ENCODE results near the gene EP400. TPM values are rescaled to one million over a fixed set of nuclear protein-coding genes. Genes with fewer than 3 reads are reported as not detected.

The EP400 gene
- total RNA-seq, 1 donor from 2014 or later: 66.5 TPM

- peaks cover 3% of the 10 kb centered on the region for H3K4me1 Mint-ChIP-seq
- no peak overlapping the region for H3K27ac Mint-ChIP-seq
- DNase-seq: no peak
- H3K36me3 Mint-ChIP-seq (ENCODE audit: low read depth): peaks cover 46% of the 10 kb centered on the region
- intact Hi-C loops (cut with micrococcal nuclease): no loop called here
- no peaks in the 10 kb centered on the region for H3K27me3 Mint-ChIP-seq
- H3K4me3 Mint-ChIP-seq: no peak overlapping the region
- no peaks in the 10 kb centered on the region for H3K9me3 Mint-ChIP-seq
Measured at GRCh38 chr12:131987552-131987951, 37.8 kb downstream of the EP400 start.

- H3K9me3 Mint-ChIP-seq: no peaks in the 10 kb centered on the region
- H3K4me3 Mint-ChIP-seq: no peak overlapping the region
- DNase-seq: no peak
- intact Hi-C loops (cut with micrococcal nuclease): no loop called here
- no peaks in the 10 kb centered on the region for H3K27me3 Mint-ChIP-seq
- H3K36me3 Mint-ChIP-seq (ENCODE audit: low read depth): peaks cover 49% of the 10 kb centered on the region
- peaks cover 3% of the 10 kb centered on the region for H3K4me1 Mint-ChIP-seq
- no peak overlapping the region for H3K27ac Mint-ChIP-seq
Measured at GRCh38 chr12:131988054-131988796, 38.5 kb downstream of the EP400 start.

GRCh38 chr12:131989021-131989420, 39.3 kb downstream of the EP400 start:
- no peak overlapping the region for H3K27ac Mint-ChIP-seq
- DNase-seq: no peak
- H3K36me3 Mint-ChIP-seq (ENCODE audit: low read depth): peaks cover 52% of the 10 kb centered on the region

DNA sequence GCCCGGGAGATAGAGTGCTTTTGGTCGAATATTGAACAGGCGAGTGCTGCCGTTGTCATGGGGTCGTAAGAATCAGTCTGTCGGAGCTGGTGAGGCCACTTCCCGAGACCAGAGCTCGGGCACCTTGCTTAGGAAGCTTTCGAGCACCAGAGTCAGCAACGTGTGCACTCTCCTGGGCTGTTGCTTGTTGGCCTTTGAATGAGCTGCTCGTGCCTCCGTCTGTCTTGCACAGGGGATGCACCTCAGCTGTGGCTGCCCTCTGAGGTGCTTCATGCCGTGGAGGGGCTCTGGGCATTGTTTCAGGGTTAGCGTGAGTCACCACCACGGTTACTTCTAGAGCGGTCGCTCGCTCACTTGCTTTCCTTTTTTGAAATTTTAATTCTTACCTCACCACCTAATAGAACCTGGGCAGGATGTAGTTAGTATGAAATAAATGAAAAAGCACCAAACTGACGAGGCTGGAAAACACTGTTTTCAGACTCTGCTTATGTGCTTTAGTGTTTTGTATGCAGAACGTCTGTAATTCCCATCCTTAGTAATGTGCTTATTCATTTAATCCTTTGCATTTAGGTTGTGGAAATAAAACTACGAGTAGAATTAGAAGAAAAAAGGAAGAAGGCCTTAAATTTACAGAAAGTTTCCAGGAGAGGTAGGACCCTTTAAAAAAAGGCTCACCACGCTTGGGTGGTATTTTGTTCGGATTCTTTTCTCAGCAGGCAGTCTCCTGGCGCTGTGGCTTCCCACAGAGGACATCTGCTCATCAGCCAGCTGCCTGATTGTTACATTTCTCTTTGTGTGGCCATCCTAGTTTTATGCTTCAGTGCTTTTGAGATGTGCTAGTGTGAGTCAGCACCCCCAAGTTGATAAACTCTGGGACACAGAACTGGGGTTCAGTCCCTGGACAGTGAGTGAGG, 40.6 kb downstream of the EP400 start:
- DNase-seq: no peak
- no peak overlapping the region for H3K4me3 Mint-ChIP-seq
- peaks cover 3% of the 10 kb centered on the region for H3K4me1 Mint-ChIP-seq
- no peaks in the 10 kb centered on the region for H3K9me3 Mint-ChIP-seq
- H3K27me3 Mint-ChIP-seq: no peaks in the 10 kb centered on the region
- no peak overlapping the region for H3K27ac Mint-ChIP-seq
- H3K36me3 Mint-ChIP-seq (ENCODE audit: low read depth): peaks cover 61% of the 10 kb centered on the region
- intact Hi-C loops (cut with micrococcal nuclease): no loop called here

More at GRCh38 chr12:131989021-131989420, 39.3 kb downstream of the EP400 start:
- no peak overlapping the region for H3K4me3 Mint-ChIP-seq
- no peaks in the 10 kb centered on the region for H3K9me3 Mint-ChIP-seq
- intact Hi-C loops (cut with micrococcal nuclease): no loop called here
- H3K4me1 Mint-ChIP-seq: peaks cover 3% of the 10 kb centered on the region
- H3K27me3 Mint-ChIP-seq: no peaks in the 10 kb centered on the region

DNA sequence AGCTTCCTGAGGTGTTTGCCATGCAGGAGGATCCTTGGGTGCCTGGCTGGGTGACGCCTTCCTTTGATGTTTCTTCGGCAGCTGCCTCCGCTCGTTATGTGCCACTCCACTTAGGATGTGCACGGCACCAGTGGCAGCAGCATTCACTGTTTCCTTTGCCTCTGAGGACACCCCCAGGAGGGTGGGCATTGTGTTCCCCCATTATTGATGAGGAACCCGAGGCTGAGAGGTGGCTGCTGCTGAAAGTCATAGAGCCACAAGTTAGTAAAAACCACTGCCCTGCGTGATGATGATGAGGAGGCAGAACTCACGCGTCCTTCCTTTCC, 41.2 kb downstream of the EP400 start:
- DNase-seq: no peak
- Mint-ChIP-seq H3K36me3 (ENCODE audit: low read depth) (peaks cover 61% of the 10 kb centered on the region), H3K9me3 (no peaks in the 10 kb centered on the region), H3K4me3 (no peak overlapping the region), H3K27me3 (no peaks in the 10 kb centered on the region), H3K4me1 (peaks cover 3% of the 10 kb centered on the region), H3K27ac (no peak overlapping the region)
- intact Hi-C loops (cut with micrococcal nuclease): no loop called here

DNA sequence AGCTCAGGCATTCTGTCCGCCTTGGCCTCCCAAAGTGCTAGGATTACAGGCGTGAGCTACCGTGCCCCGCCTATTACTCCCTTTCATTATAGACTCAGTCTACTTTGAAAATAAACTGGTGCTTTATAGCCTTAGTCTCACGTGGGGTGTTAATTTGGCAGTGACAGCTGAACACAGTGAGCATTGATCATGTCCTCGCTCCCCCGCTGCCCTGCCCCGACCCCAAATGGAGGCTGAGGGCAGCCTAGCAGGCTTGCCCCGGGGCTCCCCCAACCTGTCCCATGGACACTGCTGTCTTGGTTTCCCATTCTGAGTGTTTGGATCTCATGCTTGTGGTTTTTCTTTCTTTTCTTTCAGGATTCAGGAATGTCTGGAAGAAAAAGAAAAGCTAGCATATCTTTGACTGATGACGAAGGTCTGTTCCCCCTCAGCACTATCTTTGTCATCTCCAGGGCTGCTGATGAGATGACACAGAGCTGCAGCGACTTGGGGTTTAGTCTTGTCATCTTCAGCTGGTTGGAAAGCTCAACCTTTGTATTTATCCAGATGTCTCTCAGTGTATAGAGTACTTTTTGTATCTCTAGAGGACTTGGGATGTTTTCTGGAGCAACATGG, 42.2 kb downstream of the EP400 start:
- Mint-ChIP-seq H3K36me3 (ENCODE audit: low read depth) (peaks cover 58% of the 10 kb centered on the region), H3K27me3 (no peaks in the 10 kb centered on the region), H3K27ac (no peak overlapping the region)

GRCh38 chr12:131994589-131994988, 44.8 kb downstream of the EP400 start:
- DNase-seq: no peak
- Mint-ChIP-seq H3K27me3 (no peaks in the 10 kb centered on the region), H3K36me3 (ENCODE audit: low read depth) (peaks cover 43% of the 10 kb centered on the region), H3K27ac (no peak overlapping the region), H3K4me3 (no peak overlapping the region), H3K9me3 (no peaks in the 10 kb centered on the region), H3K4me1 (no peaks in the 10 kb centered on the region)
- intact Hi-C loops (cut with micrococcal nuclease): no loop called here

More for the DNA sequence above, 42.2 kb downstream of the EP400 start:
- no peak overlapping the region for H3K4me3 Mint-ChIP-seq
- H3K9me3 Mint-ChIP-seq: no peaks in the 10 kb centered on the region
- no peak for DNase-seq
- peaks cover 3% of the 10 kb centered on the region for H3K4me1 Mint-ChIP-seq
- intact Hi-C loops (cut with micrococcal nuclease): no loop called here

DNA sequence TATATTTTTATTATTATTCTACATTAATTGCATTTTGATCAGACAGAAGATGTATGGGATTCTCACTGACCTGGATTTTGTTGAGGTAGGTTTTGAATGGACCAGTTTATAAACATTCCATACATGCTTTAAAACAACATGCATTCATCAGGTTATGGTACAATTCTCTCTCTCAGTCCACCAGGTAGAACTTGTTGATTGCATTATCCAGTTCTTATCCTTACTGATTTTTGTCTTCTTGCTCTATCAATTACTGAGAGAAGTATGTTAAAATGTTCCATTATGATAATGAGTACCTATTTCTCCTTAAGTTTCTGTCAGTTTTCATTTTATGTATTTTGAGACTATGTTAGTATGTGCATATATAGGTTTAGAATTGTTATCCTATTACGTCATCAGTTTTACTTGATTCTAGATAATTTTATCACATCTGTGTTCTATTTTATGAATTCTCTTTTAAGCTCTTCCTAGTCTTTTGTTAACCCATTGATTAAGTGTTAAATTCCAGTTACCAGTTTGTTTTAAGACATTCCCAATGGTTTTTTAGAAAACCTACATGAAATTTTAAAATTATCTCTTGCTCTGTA, 50.6 kb downstream of the EP400 start:
- Mint-ChIP-seq H3K9me3 (no peaks in the 10 kb centered on the region), H3K4me3 (no peak overlapping the region), H3K27ac (no peak overlapping the region), H3K36me3 (ENCODE audit: low read depth) (peaks cover 13% of the 10 kb centered on the region), H3K27me3 (no peaks in the 10 kb centered on the region), H3K4me1 (no peaks in the 10 kb centered on the region)
- intact Hi-C loops (cut with micrococcal nuclease): no loop called here
- no peak for DNase-seq

GRCh38 chr12:132003846-132004245, 54.1 kb downstream of the EP400 start:
- intact Hi-C loops (cut with micrococcal nuclease): no loop called here
- no peaks in the 10 kb centered on the region for H3K9me3 Mint-ChIP-seq
- H3K27ac Mint-ChIP-seq: no peak overlapping the region
- peaks cover 1% of the 10 kb centered on the region for H3K4me1 Mint-ChIP-seq
- no peaks in the 10 kb centered on the region for H3K27me3 Mint-ChIP-seq
- no peak overlapping the region for H3K4me3 Mint-ChIP-seq
- peaks cover 28% of the 10 kb centered on the region for H3K36me3 Mint-ChIP-seq (ENCODE audit: low read depth)
- DNase-seq: no peak

- H3K27ac Mint-ChIP-seq: no peak overlapping the region
- DNase-seq: no peak
Measured at GRCh38 chr12:132004946-132005345, 55.2 kb downstream of the EP400 start.

DNA sequence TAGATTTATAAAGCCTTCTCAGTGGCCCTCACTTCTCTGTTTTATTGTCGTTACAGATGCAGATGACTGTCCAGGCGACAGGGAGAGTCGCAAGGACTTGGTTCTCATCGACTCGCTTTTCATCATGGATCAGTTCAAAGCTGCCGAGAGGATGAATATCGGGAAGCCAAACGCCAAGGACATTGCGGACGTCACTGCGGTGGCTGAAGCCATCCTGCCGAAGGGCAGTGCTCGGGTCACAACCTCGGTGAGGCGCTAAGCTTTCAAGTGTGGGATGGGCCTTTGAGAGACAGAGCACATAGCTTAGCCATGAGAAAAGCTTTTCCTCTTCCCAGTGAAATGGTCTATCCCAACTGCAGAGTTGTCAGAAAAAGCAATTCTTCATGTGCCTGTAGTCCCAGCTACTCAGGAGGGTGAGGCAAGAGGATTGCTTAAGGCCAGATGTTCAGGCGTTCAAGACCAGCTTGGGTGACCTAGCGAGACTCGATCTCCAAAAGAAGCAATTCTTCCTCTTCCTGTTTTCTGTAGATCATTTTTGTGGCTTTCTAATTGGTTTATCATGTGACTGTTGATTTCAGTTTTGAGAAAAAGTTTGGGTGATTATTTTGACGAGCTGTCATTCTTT, 56.4 kb downstream of the EP400 start:
- H3K36me3 Mint-ChIP-seq (ENCODE audit: low read depth): peaks cover 34% of the 10 kb centered on the region
- intact Hi-C loops (cut with micrococcal nuclease): no loop called here
- H3K27me3 Mint-ChIP-seq: no peaks in the 10 kb centered on the region
- DNase-seq: no peak
- no peak overlapping the region for H3K4me3 Mint-ChIP-seq
- no peak overlapping the region for H3K27ac Mint-ChIP-seq
- H3K9me3 Mint-ChIP-seq: no peaks in the 10 kb centered on the region
- peaks cover 1% of the 10 kb centered on the region for H3K4me1 Mint-ChIP-seq

More at GRCh38 chr12:132004946-132005345, 55.2 kb downstream of the EP400 start:
- intact Hi-C loops (cut with micrococcal nuclease): no loop called here
- Mint-ChIP-seq H3K9me3 (no peaks in the 10 kb centered on the region), H3K36me3 (ENCODE audit: low read depth) (peaks cover 32% of the 10 kb centered on the region), H3K27me3 (no peaks in the 10 kb centered on the region), H3K4me1 (peaks cover 1% of the 10 kb centered on the region), H3K4me3 (no peak overlapping the region)

GRCh38 chr12:132007041-132007440, 57.3 kb downstream of the EP400 start:
- no peaks in the 10 kb centered on the region for H3K9me3 Mint-ChIP-seq
- peaks cover 1% of the 10 kb centered on the region for H3K4me1 Mint-ChIP-seq
- no peaks in the 10 kb centered on the region for H3K27me3 Mint-ChIP-seq
- H3K36me3 Mint-ChIP-seq (ENCODE audit: low read depth): peaks cover 37% of the 10 kb centered on the region
- no peak overlapping the region for H3K4me3 Mint-ChIP-seq
- no peak overlapping the region for H3K27ac Mint-ChIP-seq
- intact Hi-C loops (cut with micrococcal nuclease): no loop called here
- no peak for DNase-seq

DNA sequence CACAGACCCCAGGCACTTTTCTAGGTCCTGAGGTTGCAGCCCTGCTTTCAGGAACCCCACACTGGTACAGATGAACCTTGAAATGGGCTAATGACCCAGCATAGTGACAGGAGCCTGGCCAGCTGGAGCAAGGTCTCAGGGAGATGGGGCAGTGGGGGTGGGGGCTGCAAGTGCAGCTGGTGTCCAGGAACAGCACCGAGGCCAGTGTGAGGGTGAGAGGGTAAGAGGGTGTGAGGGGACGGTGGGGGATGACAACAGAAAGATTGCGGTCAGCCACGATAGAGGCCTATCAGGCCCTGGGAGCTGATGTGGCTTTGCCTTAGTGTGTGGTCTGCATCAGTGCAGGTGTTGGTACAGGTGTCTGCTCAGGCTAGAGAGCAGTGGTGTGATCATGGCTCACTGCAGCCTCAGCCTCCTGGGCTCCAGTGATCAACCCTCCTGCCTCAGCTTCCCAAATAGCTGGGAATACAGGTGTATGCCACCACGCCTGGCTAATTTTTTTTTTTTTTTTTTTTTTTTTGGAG, 59.7 kb downstream of the EP400 start:
- H3K36me3 Mint-ChIP-seq (ENCODE audit: low read depth): peaks cover 50% of the 10 kb centered on the region
- H3K4me3 Mint-ChIP-seq: no peak overlapping the region
- H3K27me3 Mint-ChIP-seq: no peaks in the 10 kb centered on the region
- intact Hi-C loops (cut with micrococcal nuclease): no loop called here
- peaks cover 1% of the 10 kb centered on the region for H3K4me1 Mint-ChIP-seq
- H3K9me3 Mint-ChIP-seq: no peaks in the 10 kb centered on the region
- no peak overlapping the region for H3K27ac Mint-ChIP-seq
- no peak for DNase-seq

Data from activated CD4-positive, alpha-beta T cell treated with anti-CD3 and anti-CD28 coated beads, Interleukin-2, amount 10 ng/mL, durations not matched to agents 24 days and 14 days (primary cell).